HEK293T (cell line): ENCODE measurements around the gene TPRX2.

ENCODE experiments used
- CTCF ChIA-PET: fragments of 350-600 bp; formaldehyde crosslinking; extraction: SDS; loops from one replicate; lab custom pipeline; 2021; ENCODE audit warnings: antibody characterized with exemption, inconsistent platforms; lab: Yijun Ruan, JAX
- POLR2A ChIA-PET: fragments of 350-600 bp; formaldehyde crosslinking; extraction: SDS; loops from one replicate; lab custom pipeline; 2020; ENCODE audit warnings: antibody characterized with exemption, inconsistent platforms; lab: Yijun Ruan, JAX
- DNase-seq: peaks from one replicate; pipeline ENCODE4 v3.0.0; 2012; ENCODE audit warnings: mixed read lengths; ENCODE audit errors: extremely low spot score
- ARNT ChIP-seq: fragments of 450-650 bp; IDR thresholded peaks from 2 replicates; pipeline ENCODE4 v1.6.1; 2017; ENCODE audit warnings: mild to moderate bottlenecking
- BHLHE40 ChIP-seq: fragments of 450-650 bp; IDR thresholded peaks from 2 replicates; pipeline ENCODE4 v1.6.1; 2016; ENCODE audit warnings: mild to moderate bottlenecking, moderate library complexity, borderline replicate concordance
- CTBP1 ChIP-seq: fragments of 450-650 bp; IDR thresholded peaks from 2 replicates; pipeline ENCODE4 v1.6.1; 2016; ENCODE audit warnings: borderline replicate concordance
- ELF4 ChIP-seq: fragments of 450-650 bp; IDR thresholded peaks from 2 replicates; pipeline ENCODE4 v1.6.1; 2017; ENCODE audit warnings: antibody characterized with exemption
- FOXK2 ChIP-seq: fragments of 450-650 bp; IDR thresholded peaks from 2 replicates; pipeline ENCODE4 v1.6.1; 2016; ENCODE audit warnings: mild to moderate bottlenecking
- FOXM1 ChIP-seq: fragments of 450-650 bp; IDR thresholded peaks from 2 replicates; pipeline ENCODE4 v1.6.1; 2017; ENCODE audit warnings: mild to moderate bottlenecking, borderline replicate concordance
- HDGF ChIP-seq: fragments of 450-650 bp; IDR thresholded peaks from 2 replicates; pipeline ENCODE4 v1.6.1; 2017; ENCODE audit warnings: antibody characterized with exemption, borderline replicate concordance
- L3MBTL2 ChIP-seq: fragments of 450-650 bp; conservative IDR thresholded peaks from 2 replicates; pipeline ENCODE4 v1.6.1; 2016; ENCODE audit warnings: mild to moderate bottlenecking
- LEF1 ChIP-seq: fragments of 450-650 bp; IDR thresholded peaks from 2 replicates; pipeline ENCODE4 v1.6.1; 2017; ENCODE audit warnings: mild to moderate bottlenecking, borderline replicate concordance
- NFRKB ChIP-seq: fragments of 450-650 bp; IDR thresholded peaks from 2 replicates; pipeline ENCODE4 v1.6.1; 2016; ENCODE audit warnings: mild to moderate bottlenecking, moderate library complexity
- PKNOX1 ChIP-seq: fragments of 450-650 bp; IDR thresholded peaks from 2 replicates; pipeline ENCODE4 v1.6.1; 2016
- SP1 ChIP-seq: fragments of 450-650 bp; IDR thresholded peaks from 2 replicates; pipeline ENCODE4 v1.6.1; 2017
- SUZ12 ChIP-seq: fragments of 450-650 bp; IDR thresholded peaks from 2 replicates; pipeline ENCODE4 v1.6.1; 2016; ENCODE audit warnings: mild to moderate bottlenecking
- TARDBP ChIP-seq: fragments of 450-650 bp; IDR thresholded peaks from 2 replicates; pipeline ENCODE4 v1.6.1; 2016
- ZNF384 ChIP-seq: fragments of 450-650 bp; IDR thresholded peaks from 2 replicates; pipeline ENCODE4 v1.6.1; 2016

The TPRX2 gene

DNA sequence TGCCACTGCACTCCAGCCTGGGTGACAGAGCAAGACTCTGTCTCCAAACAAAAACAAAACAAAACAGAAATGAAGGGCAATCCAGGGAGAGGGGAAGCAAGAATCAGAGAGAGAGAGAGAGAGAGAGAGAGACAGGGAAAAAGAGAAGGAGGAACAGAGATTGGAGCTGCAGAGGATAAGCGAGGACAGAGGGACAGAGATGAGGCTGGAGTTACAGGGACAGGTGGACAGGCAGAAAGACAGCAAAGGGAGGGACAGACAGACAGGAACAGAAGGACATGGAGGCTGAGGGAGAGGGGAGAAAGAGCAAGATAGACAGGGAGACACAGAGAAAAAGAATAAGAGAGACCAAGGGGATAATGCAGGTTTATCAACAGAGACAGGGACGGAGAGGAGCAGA lies 38.6 kb upstream of the TPRX2 start:
- POLR2A ChIA-PET, result no interaction called here
- no peak for DNase-seq
- CTCF ChIA-PET, result no interaction called here
- TF ChIP-seq ELF4 (no peak), TARDBP (no peak), HDGF (no peak), SP1 (no peak), FOXK2 (no peak), PKNOX1 (no peak), SUZ12 (no peak)

GRCh38 chr19:47821460-47822020 lies 37.5 kb upstream of the TPRX2 start, which contains the start of gene CRX:
Gene CRX (plus strand): TSS chr19:47821937. CDS start chr19:47834444, 12,507 bp downstream.
- POLR2A ChIA-PET, result no interaction called here
- CTCF ChIA-PET, result no interaction called here
- TF ChIP-seq FOXM1 (no peak), FOXK2 (no peak), ARNT (no peak), TARDBP (no peak), CTBP1 (no peak), HDGF (no peak), L3MBTL2 (no peak), SP1 (no peak), ZNF384 (no peak), ELF4 (no peak)
- DNase-seq, result no peak

DNA sequence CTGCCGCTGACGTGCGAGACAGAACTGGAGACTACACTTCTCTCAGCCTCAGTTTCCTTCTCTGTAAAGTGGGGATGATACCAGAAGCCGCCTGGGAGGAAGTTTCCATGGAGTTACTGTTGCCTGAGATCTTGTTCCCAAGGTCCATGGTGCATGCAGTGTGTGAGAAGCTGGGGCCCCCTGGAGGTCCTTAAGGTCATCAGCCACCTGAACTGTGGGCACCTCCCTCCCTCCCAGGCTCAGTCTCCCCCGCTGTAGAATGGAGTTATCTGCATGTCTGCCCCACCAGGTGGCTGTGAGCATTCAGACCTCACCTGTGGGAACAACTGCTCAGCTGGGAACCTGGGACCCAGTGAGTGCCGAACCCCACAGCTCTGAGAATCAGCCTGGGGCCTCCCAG lies 34.6 kb upstream of the TPRX2 start:
- POLR2A ChIA-PET, result no interaction called here
- CTCF ChIA-PET, result no interaction called here
- DNase-seq, result no peak

DNA sequence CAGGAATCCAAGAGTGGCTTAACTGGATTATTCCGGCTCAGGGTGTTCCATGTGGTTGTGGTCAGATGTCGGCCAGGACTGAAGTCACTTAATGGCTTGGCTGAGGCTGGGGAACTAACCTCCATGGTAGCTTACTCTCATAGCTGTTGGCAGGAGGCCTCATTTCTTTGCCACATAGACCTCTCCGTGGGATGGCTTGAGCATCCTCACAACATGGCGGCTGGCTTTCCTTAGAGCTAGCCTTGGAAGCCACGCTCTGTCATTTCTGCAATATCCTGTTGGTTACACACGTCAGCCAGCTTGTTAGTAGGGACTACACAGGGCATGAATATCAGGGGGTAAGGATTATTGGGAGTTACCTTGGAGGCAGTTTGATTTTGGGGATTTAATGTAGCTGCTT lies 32.2 kb upstream of the TPRX2 start:
- TF ChIP-seq FOXM1 (no peak), FOXK2 (no peak), PKNOX1 (no peak), BHLHE40 (no peak), ZNF384 (no peak), ARNT (no peak), LEF1 (no peak), SP1 (no peak), CTBP1 (no peak)
- no peak for DNase-seq
- ChIA-PET CTCF (interaction anchor here (0.6 to 1.2 kb wide), 3 partner anchors 10 to 23 kb away, joined by 3 to 7 read pairs (median 4); no protein-coding TSS in a partner anchor), POLR2A (no interaction called here)

More for the DNA sequence above, 34.6 kb upstream of the TPRX2 start:
- TF ChIP-seq SP1, result no peak
- TF ChIP-seq FOXM1, result no peak
- no peak for TF ChIP-seq PKNOX1
- TF ChIP-seq ZNF384, result no peak

- TF ChIP-seq ZNF384 (no peak), CTBP1 (no peak), ELF4 (no peak), ARNT (no peak), L3MBTL2 (no peak), SP1 (no peak), NFRKB (no peak), TARDBP (no peak), HDGF (no peak), PKNOX1 (no peak), FOXM1 (no peak), BHLHE40 (no peak), LEF1 (no peak)
- DNase-seq, result no peak
- ChIA-PET CTCF (no interaction called here), POLR2A (no interaction called here)
Observed at GRCh38 chr19:47832723-47833122, 26.3 kb upstream of the TPRX2 start.

DNA sequence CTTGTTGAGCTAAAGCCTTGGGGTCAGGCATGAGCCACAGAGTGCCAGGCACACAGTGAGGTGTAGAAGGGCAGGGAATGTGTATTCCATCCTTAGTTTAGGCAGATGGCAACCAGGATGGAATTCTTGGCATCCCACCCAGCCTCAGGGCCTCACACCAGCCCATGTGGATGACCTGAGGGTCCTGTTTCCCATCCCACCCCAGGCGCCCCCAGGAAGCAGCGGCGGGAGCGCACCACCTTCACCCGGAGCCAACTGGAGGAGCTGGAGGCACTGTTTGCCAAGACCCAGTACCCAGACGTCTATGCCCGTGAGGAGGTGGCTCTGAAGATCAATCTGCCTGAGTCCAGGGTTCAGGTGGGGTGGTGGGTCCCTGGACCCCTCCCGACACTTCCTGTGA lies 23.0 kb upstream of the TPRX2 start:
- CTCF ChIA-PET, result no interaction called here
- POLR2A ChIA-PET, result interaction anchor here (0.7 kb wide), 1 partner anchor 13 kb away, joined by 3 read pairs; no protein-coding TSS in a partner anchor
- no peak for TF ChIP-seq BHLHE40
- no peak for TF ChIP-seq NFRKB
- TF ChIP-seq TARDBP, result no peak
- no peak for TF ChIP-seq PKNOX1
- no peak for TF ChIP-seq L3MBTL2
- TF ChIP-seq ELF4, result no peak
- DNase-seq, result no peak
